GM10248 (cell line): ENCODE measurements around the gene PNMT.

Experiments
- CTCF ChIA-PET: fragments of 300-600 bp; sonication (Branson Sonifier 250); formaldehyde crosslinking; extraction: SDS; loops from one replicate; lab custom pipeline; 2021; ENCODE audit warnings: antibody characterized with exemption; lab: Yijun Ruan, JAX
- POLR2A ChIA-PET: fragments of 350-650 bp; sonication (Branson Sonifier 250); formaldehyde crosslinking; extraction: SDS; loops from one replicate; lab custom pipeline; 2020; ENCODE audit warnings: antibody characterized with exemption; lab: Yijun Ruan, JAX
- DNase-seq: peaks from one replicate; pipeline ENCODE4 v3.0.0; 2012; ENCODE audit errors: extremely low spot score
- CTCF ChIP-seq: IDR thresholded peaks from 2 replicates; pipeline ENCODE4 v1.5.1; 2012; ENCODE audit warnings: mild to moderate bottlenecking, low read depth; ENCODE audit errors: extremely low read depth, missing control alignments, control extremely low read depth

The PNMT gene

DNA sequence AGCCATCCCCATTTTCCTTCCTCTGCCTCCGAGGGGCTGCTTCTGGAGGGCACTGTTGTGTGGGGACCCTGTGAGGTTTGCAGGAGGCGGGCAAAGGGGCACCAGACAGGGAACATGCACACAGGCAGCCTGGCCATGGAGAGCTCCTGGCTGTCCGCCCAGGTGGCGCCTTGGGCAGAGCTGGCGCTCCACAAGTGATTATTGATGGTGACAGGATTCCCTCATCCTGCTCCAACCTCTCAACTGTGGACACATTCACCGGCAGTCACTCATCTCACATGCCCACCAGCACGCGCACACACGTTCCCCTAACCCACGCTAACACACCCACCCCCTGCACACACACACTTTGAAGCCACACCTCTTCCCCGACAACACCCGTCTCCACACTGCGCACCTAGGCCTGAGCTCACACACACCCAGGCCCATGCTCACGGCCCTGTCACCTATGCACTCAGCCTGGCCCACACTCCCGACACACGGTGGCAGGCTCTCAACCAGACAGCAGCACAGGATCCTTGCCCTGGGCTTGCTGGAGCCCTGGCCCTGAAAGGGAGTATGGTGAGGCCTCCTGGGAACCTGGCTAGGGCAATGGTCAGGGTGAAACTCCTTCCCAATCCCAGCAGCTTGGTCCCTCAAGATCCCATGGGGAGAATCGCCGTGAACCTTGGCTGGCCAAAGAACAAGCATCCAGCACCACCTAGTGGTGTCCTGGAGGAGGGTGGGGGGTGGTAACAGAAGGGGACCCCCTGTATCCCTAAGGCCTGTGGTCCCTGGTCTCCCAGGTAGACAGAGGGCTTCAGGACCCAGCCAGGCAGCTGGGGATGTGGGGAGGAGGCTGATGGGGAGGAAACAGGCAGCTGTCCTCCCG lies 3.6 kb downstream of the PNMT start:
- POLR2A ChIA-PET: no interaction called here
- peak; percentile 49 for DNase-seq
- CTCF ChIA-PET: interaction anchor here (0.8 to 21.1 kb wide), 11 partner anchors 10 to 81 kb away, joined by 3 to 180 read pairs (median 4); partner anchors contain the start of gene MIEN1
- peak; percentile 64 for TF ChIP-seq CTCF

DNA sequence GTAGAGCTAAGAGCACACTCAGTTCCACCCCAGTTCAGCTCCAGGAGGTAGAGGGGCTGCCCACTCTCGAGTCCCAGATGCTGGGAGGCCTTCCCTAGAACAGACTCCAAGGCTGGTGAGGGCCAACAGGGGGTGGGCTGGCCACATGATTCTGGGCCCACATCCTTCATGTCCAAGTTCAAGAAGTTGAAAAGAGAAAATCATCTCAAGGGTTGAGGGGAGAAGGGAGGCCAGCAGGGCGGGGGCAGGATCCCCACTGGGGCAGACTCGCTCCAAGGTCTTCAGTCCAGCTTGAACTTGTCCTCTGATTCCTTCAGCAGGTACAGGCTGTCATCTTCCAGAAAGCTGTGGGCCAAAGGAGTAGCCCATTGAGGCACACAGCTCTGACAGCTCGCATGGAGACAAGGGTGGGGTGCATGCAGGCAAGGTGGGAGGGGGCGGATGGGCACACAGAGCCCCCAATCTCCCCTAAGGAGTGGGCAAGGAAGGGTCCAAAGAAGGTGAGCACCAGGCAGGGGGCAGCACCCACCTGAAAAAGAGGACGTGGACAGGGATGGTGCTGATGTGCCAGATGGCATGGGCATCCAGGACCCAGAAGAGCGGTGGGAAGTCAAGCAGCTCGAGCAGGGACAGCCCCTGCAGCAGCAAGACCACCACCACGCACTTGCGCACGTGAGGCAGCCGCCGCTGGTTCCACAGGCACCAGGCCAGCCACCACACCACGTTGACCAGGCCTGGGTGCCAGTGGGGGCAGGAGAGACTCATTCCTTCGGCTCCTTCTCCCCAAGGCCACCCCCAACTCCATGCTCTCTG lies 4.5 kb downstream of the PNMT start:
- CTCF ChIA-PET: interaction anchor here (0.8 to 21.1 kb wide), 9 partner anchors 10 to 52 kb away, joined by 3 to 180 read pairs (median 4); no protein-coding TSS in a partner anchor
- TF ChIP-seq CTCF: no peak
- POLR2A ChIA-PET: no interaction called here
- DNase-seq: no peak

GRCh38 chr17:39673335-39674081 lies 5.3 kb downstream of the PNMT start:
- CTCF ChIA-PET: interaction anchor here (1.5 to 21.1 kb wide), 4 partner anchors 9 to 53 kb away, joined by 3 to 180 read pairs (median 69); no protein-coding TSS in a partner anchor
- POLR2A ChIA-PET: no interaction called here
- TF ChIP-seq CTCF: no peak

DNA sequence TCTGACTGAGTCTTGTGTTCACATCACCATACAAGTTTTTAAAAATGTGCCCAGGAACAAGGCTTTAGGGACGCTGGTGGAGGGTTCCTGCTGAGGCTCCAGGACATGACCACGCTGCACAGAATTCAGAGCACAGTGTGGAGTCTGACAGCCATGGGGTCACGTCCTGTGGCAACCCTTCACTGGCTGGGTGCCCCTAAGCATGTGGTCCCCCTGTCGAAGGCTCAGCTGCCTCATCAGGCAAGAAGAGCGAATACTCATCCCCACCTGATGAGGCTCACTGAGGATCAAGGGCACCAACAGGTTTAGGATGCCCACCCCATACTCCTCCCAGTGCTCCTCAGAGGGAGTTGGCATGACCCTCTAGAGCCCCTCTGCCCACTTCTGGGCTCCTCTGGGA lies 5.9 kb downstream of the PNMT start:
- ChIA-PET POLR2A (no interaction called here), CTCF (interaction anchor here (1.2 to 21.1 kb wide), 5 partner anchors 8 to 53 kb away, joined by 3 to 180 read pairs (median 4); no protein-coding TSS in a partner anchor)
- TF ChIP-seq CTCF: no peak
- no peak for DNase-seq

More at GRCh38 chr17:39673335-39674081, 5.3 kb downstream of the PNMT start:
- DNase-seq: no peak

GRCh38 chr17:39674702-39675389 lies 6.6 kb downstream of the PNMT start:
- TF ChIP-seq CTCF: no peak
- ChIA-PET POLR2A (interaction anchor here (0.6 kb wide), 1 partner anchor 138 kb away, joined by 3 read pairs; no protein-coding TSS in a partner anchor), CTCF (interaction anchor here (1.1 to 21.1 kb wide), 6 partner anchors 8 to 56 kb away, joined by 3 to 180 read pairs (median 4); no protein-coding TSS in a partner anchor)
- peak; percentile 52 for DNase-seq
